Measurements from ENCODE around the gene UNC119B. TPM values are rescaled to one million over a fixed set of nuclear protein-coding genes. Genes with fewer than 3 reads are reported as not detected.

The UNC119B gene
- total RNA-seq, 1 donor from 2014 or later: 16.2 TPM

DNA sequence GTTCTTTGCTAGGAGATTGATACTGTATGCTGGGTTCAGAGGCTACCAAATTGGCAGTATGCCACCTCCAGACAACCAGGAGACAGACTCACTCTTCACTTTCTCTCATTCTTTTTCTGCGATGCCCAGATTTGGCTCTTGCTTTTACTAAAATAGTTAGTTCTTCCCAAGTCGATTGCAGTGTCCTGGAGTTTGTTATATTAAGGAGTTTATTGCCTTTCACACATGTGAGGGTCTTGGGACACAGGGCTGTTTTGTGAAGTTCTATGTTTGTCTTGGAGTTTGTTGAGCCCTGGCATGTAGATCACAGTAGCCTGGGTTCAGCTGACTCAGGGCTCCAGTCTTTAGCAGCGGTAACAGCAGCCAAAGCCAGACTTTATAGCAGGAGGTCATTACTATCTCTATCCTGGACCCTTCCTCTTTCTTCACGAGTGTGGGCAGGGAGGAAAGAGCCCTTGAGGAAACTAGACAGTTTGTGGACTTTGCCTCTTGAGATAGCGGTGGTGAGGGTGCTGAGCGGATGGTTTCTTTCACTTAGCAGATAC is 21.7 kb upstream of the UNC119B start:
- H3K27me3 Mint-ChIP-seq (ENCODE audit: unreplicated experiment): no peaks in the 10 kb centered on the region
- H3K36me3 Mint-ChIP-seq (ENCODE audit: unreplicated experiment): no peaks in the 10 kb centered on the region
- peaks cover 36% of the 10 kb centered on the region for H3K4me1 Mint-ChIP-seq (ENCODE audit: low read depth, unreplicated experiment)
- no peak overlapping the region for H3K27ac Mint-ChIP-seq (ENCODE audit: unreplicated experiment)
- H3K4me3 Mint-ChIP-seq (ENCODE audit: unreplicated experiment): peak overlapping the region; percentile 93
- TF ChIP-seq, protein P1, sequence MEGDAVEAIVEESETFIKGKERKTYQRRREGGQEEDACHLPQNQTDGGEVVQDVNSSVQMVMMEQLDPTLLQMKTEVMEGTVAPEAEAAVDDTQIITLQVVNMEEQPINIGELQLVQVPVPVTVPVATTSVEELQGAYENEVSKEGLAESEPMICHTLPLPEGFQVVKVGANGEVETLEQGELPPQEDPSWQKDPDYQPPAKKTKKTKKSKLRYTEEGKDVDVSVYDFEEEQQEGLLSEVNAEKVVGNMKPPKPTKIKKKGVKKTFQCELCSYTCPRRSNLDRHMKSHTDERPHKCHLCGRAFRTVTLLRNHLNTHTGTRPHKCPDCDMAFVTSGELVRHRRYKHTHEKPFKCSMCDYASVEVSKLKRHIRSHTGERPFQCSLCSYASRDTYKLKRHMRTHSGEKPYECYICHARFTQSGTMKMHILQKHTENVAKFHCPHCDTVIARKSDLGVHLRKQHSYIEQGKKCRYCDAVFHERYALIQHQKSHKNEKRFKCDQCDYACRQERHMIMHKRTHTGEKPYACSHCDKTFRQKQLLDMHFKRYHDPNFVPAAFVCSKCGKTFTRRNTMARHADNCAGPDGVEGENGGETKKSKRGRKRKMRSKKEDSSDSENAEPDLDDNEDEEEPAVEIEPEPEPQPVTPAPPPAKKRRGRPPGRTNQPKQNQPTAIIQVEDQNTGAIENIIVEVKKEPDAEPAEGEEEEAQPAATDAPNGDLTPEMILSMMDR (IDR thresholded peaks at IDR 0.05; ENCODE audit: partially characterized antibody, unreplicated experiment): no peak
- H3K9me3 Mint-ChIP-seq (ENCODE audit: unreplicated experiment): peaks cover 4% of the 10 kb centered on the region
- no peak for DNase-seq

- peak overlapping the region; percentile 93 for H3K4me3 Mint-ChIP-seq (ENCODE audit: unreplicated experiment)
- peaks cover 41% of the 10 kb centered on the region for H3K4me1 Mint-ChIP-seq (ENCODE audit: low read depth, unreplicated experiment)
- TF ChIP-seq, protein P1 (IDR thresholded peaks at IDR 0.05; ENCODE audit: partially characterized antibody, unreplicated experiment): no peak
- peaks cover 4% of the 10 kb centered on the region for H3K9me3 Mint-ChIP-seq (ENCODE audit: unreplicated experiment)
- H3K36me3 Mint-ChIP-seq (ENCODE audit: unreplicated experiment): no peaks in the 10 kb centered on the region
- H3K27me3 Mint-ChIP-seq (ENCODE audit: unreplicated experiment): no peaks in the 10 kb centered on the region
- DNase-seq: no peak
- H3K27ac Mint-ChIP-seq (ENCODE audit: unreplicated experiment): no peak overlapping the region
These were observed 20.7 kb upstream of the UNC119B start for GRCh38 chr12:120689397-120690082.

DNA sequence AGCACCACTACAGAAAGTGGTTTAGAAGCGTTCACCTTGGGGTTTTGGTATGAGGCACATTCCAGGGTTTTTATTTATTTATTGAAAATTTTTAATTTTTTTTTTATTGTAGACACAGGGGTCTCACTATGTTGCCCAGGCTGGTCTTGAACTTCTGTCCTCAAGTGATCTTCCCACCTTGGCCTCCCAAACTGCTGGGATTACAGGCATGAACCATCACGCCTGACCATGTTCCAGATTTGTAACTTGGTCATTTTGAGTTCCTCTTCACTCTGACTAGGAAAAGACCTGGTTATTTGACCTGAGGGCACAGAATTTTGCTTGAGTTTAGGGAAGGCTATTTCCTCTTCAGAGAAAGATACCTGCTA is 20.2 kb upstream of the UNC119B start:
- no peak for DNase-seq
- Mint-ChIP-seq H3K27me3 (ENCODE audit: unreplicated experiment) (no peaks in the 10 kb centered on the region), H3K4me3 (ENCODE audit: unreplicated experiment) (no peak overlapping the region), H3K4me1 (ENCODE audit: low read depth, unreplicated experiment) (peaks cover 41% of the 10 kb centered on the region), H3K9me3 (ENCODE audit: unreplicated experiment) (peaks cover 4% of the 10 kb centered on the region), H3K27ac (ENCODE audit: unreplicated experiment) (no peak overlapping the region), H3K36me3 (ENCODE audit: unreplicated experiment) (no peaks in the 10 kb centered on the region)
- TF ChIP-seq, protein P1 (IDR thresholded peaks at IDR 0.05; ENCODE audit: partially characterized antibody, unreplicated experiment): no peak

- no peak overlapping the region for H3K27ac Mint-ChIP-seq (ENCODE audit: unreplicated experiment)
- no peaks in the 10 kb centered on the region for H3K27me3 Mint-ChIP-seq (ENCODE audit: unreplicated experiment)
- H3K4me1 Mint-ChIP-seq (ENCODE audit: low read depth, unreplicated experiment): peaks cover 41% of the 10 kb centered on the region
- H3K36me3 Mint-ChIP-seq (ENCODE audit: unreplicated experiment): no peaks in the 10 kb centered on the region
- H3K9me3 Mint-ChIP-seq (ENCODE audit: unreplicated experiment): peaks cover 2% of the 10 kb centered on the region
- no peak overlapping the region for H3K4me3 Mint-ChIP-seq (ENCODE audit: unreplicated experiment)
- no peak for DNase-seq
- TF ChIP-seq, protein P1 (IDR thresholded peaks at IDR 0.05; ENCODE audit: partially characterized antibody, unreplicated experiment): no peak
These were observed 19.3 kb upstream of the UNC119B start for GRCh38 chr12:120690978-120691377.

DNA sequence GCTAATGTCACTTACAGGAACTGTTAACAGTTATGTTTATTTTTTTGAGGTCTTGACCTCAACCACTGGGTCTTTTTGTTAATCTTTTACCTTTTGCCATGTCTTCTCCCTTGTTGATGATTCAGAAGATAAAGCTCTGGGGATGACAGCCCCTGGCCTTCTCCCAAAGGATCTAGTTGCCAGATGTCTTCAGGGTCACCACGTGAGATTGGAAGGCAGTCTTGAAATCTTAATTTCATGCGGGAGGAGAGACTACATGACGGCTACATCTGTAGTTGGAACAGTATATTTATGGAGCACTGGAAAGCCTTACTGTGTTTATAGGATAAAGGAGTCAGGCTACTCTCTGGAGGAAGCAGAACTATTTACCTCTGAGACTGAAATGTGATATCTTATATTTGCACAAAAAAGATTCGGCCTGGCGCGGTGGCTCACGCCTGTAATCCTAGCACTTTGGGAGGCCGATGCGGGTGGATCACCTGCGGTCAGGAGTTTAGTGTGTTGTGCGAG is 17.7 kb upstream of the UNC119B start:
- Mint-ChIP-seq H3K27ac (ENCODE audit: unreplicated experiment) (peak overlapping the region; percentile 36), H3K4me3 (ENCODE audit: unreplicated experiment) (peak overlapping the region; percentile 27)

More for the DNA sequence above, 17.7 kb upstream of the UNC119B start:
- TF ChIP-seq, protein P1 (IDR thresholded peaks at IDR 0.05; ENCODE audit: partially characterized antibody, unreplicated experiment): no peak
- peaks cover 1% of the 10 kb centered on the region for H3K9me3 Mint-ChIP-seq (ENCODE audit: unreplicated experiment)
- peaks cover 41% of the 10 kb centered on the region for H3K4me1 Mint-ChIP-seq (ENCODE audit: low read depth, unreplicated experiment)
- DNase-seq: no peak
- no peaks in the 10 kb centered on the region for H3K27me3 Mint-ChIP-seq (ENCODE audit: unreplicated experiment)
- no peaks in the 10 kb centered on the region for H3K36me3 Mint-ChIP-seq (ENCODE audit: unreplicated experiment)
